ENCODE data around the gene ASGR1.

GRCh38 chr17:7213895-7214299, 34.7 kb upstream of the ASGR1 start:
- TF ChIP-seq, protein P1, sequence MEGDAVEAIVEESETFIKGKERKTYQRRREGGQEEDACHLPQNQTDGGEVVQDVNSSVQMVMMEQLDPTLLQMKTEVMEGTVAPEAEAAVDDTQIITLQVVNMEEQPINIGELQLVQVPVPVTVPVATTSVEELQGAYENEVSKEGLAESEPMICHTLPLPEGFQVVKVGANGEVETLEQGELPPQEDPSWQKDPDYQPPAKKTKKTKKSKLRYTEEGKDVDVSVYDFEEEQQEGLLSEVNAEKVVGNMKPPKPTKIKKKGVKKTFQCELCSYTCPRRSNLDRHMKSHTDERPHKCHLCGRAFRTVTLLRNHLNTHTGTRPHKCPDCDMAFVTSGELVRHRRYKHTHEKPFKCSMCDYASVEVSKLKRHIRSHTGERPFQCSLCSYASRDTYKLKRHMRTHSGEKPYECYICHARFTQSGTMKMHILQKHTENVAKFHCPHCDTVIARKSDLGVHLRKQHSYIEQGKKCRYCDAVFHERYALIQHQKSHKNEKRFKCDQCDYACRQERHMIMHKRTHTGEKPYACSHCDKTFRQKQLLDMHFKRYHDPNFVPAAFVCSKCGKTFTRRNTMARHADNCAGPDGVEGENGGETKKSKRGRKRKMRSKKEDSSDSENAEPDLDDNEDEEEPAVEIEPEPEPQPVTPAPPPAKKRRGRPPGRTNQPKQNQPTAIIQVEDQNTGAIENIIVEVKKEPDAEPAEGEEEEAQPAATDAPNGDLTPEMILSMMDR (IDR thresholded peaks at IDR 0.05), result peak in 1 of 5 experiments; percentile 14
- TF ChIP-seq POLR2A (IDR thresholded peaks at IDR 0.05) (no peak), EP300 (IDR thresholded peaks at IDR 0.05) (no peak)
